Stimulated activated CD4-positive, alpha-beta T cell treated with anti-CD3 and anti-CD28 coated beads, Interleukin-12 subunit alpha, Interleukin-12 subunit beta, amount 100 ng/mL, for 4 hours (primary cell): Measurements from ENCODE around the gene C1orf50.
"Not testable (repeated sequence)": the region's sequence is repeated elsewhere in the genome, so short reads cannot be mapped to it uniquely, and the experiment has no call there.

Source experiments
- DNase-seq: peaks from one replicate; pipeline ENCODE4 v3.0.0-alpha.2; 2020

Gene C1orf50

GRCh38 chr1:42807056-42807668 is 40.1 kb downstream of the C1orf50 start:
- no peak for DNase-seq

DNA sequence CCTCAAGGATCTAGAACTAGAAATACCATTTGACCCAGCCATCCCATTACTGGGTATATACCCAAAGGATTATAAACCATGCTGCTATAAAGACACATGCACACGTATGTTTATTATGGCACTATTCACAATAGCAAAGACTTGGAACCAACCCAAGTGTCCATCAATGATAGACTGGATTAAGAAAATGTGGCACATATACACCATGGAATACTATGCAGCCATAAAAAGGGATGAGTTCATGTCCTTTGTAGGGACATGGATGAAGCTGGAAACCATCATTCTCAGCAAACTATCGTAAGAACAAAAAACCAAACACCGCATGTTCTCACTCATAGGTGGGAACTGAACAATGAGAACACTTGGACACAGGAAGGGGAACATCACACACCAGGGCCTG is 47.8 kb downstream of the C1orf50 start:
- DNase-seq, result not testable (repeated sequence)

DNA sequence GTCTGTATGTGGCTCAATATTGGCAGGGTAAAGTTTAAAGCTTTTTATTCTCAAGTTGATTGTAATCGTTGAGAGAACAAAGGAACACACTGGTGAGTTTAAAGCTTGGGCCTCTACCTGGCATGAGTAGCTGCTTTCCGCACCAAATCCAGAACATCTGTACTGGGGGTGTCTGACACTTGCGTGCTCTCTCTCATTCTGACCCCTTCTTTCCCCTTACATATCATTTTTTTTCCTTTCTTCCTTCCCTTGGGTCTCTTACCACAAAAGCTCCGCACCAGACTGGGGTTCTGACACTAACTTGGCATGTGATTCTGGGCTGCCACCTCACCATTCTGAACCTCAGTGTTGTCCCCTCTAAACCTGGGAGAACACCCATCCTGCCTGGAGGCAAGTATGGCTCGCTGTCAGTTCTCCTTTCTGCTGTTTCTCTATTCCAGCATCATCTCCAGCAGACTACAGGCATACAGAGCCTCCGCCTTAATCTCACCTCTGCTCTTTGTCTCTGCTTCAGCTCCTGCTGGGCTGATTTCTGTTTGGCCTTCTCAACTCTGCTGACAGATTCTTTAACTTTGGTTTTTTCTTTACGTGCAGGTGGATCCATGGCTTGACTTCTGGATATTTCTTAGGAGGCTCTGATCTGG is 49.0 kb downstream of the C1orf50 start:
- DNase-seq, result no peak

DNA sequence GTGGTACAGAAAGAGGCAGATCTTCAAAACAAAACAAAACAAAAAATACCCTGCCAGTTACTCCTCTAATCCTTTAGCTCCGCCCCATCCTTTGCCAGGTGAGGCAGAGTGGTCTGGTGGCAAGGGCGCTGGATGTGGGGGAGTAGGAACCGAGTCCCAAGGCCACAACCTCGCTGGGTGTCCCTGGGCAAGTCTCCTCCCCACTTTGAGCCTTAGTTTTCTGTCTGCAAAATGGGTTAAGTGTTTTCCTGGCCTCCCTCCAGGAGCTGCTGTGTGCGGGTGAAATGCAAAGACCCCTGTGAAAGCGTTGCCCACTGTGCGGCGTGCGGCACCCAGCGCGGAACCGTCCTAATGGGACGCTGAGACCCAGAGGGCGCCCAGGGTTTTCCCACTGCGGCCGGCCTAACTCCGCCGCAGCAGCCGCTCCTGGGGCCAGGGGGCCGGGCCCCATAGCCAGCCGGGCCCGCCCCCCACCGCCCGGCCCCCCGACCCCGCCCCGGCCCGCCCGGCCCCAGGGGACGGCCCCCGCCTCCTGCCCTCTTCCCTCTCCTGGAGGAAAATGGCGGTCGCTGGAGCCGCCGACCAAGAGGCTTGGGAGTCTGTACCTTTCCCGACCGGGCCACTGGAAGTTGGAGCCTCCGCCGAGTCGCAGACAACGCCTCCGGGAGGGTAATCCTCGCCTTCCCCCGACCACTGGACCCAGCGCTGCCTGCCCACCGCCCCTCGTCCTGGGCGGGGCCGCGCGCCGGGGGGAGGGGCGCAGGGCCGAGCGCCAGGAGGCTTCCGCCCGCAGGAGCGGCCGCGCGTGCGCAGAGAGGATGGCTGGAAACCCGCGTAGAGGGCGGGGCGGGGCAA is 49.8 kb downstream of the C1orf50 start, which contains the start of the genes ERMAP and SVBP:
ERMAP (plus strand) TSS at position 538 of the 855 bp plus-strand sequence. CDS start 13,327 bp downstream, outside the sequence.
SVBP (minus strand) TSS at position 813 of the 855 bp plus-strand sequence. CDS start 853 bp downstream, outside the sequence.
- DNase-seq, result peak; percentile 98

DNA sequence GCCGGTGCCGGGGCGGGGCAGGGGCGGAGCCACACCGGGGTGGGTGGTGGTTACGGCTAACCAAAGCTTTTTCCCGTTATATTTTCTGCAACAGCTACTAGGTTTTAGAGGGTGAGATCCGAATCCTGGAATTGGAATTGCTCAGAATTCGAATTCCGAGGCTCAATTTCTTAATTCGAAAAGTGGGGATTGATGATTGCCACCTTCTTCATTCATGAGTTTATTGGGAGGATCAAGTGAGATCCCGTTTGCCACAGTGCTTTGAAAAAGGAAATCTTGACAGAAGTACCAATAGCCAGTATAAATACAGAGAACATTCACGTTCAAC is 50.4 kb downstream of the C1orf50 start:
- DNase-seq, result no peak

- DNase-seq, result no peak
These were observed 50.9 kb downstream of the C1orf50 start for GRCh38 chr1:42817976-42818375.

- no peak for DNase-seq
These were observed 53.8 kb downstream of the C1orf50 start for GRCh38 chr1:42820813-42821212.

DNA sequence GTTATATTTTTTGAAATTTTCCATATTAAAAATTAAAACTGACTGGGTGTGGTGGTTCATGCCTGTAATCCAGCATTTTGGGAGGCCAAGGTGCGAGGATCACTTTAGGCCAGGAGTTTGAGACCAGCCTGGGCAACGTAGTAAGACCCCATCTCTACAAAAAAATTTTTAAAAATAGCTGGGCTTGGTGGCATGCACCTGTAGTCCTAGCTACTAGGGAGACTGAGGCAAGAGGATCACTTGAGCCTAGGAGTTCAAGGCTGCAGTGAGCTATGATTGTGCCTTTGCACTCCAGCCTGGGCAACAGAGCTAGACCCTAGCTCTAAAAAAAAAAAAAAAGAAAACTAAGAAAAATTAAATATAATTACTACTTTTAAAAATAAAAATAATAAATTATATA is 54.6 kb downstream of the C1orf50 start:
- DNase-seq, result no peak

DNA sequence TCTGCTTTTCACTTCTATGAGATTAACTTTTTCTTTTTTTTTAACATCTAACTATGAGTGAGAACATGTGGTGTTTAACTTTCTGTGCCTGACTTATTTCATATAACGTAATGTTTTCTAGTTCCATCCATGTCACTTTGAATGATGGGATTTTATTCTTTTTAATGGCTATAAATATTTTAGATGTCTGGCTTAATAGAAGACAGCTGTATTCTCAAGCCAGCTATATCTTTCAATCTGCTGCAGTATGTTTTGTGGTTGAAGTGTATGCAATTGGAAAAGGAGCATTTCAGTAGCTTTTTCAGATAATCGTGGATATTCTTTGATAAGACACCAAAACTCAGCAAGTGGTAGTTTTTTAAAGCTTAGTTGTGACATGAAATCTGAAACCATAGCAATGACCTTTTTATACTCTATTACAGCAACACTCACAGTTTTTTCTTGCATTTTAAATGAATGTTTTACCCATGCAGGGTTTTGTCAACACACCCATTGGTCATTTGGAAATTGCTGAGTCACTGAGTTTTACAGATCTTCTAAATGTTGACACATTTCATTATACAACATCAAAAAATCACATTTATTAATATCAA is 55.8 kb downstream of the C1orf50 start:
- no peak for DNase-seq

GRCh38 chr1:42824481-42825035 is 57.5 kb downstream of the C1orf50 start:
- no peak for DNase-seq

- DNase-seq, result no peak
These were observed 58.2 kb downstream of the C1orf50 start for GRCh38 chr1:42825036-42825851.
